Neutrophil (primary cell): ENCODE measurements around the gene GGCT.

Source experiments
- H3K27ac ChIP-seq: fragments of 200-600 bp; sonication (generic); 2 replicates; pipeline ENCODE4 v1.5.1; 2016; ENCODE audit warnings: mild to moderate bottlenecking, moderate library complexity
- H3K27me3 ChIP-seq: fragments of 200-600 bp; sonication (generic); 2 replicates; pipeline ENCODE4 v1.6.0; 2016; ENCODE audit warnings: mild to moderate bottlenecking
- H3K36me3 ChIP-seq: fragments of 200-600 bp; sonication (generic); 2 replicates; pipeline ENCODE4 v1.5.1; 2017
- H3K4me1 ChIP-seq, 2 experiments: fragments of 200-600 bp in 1 of 2; sonication (generic) in 1 of 2; 1 replicate in 1 of 2; 2 replicates in 1 of 2; pipeline versions ENCODE4 v1.5.1 to v1.6.1; 2013 to 2016; ENCODE audit warnings: low read depth in 1 of 2, low read length in 1 of 2, mild to moderate bottlenecking in 1 of 2, moderate library complexity in 1 of 2; ENCODE audit not compliant: control insufficient read depth in 1 of 2, insufficient read depth in 1 of 2
- H3K4me3 ChIP-seq, 2 experiments: fragments of 200-600 bp in 1 of 2; sonication (generic) in 1 of 2; 1 replicate in 1 of 2; 2 replicates in 1 of 2; pipeline ENCODE4 v1.5.1; 2013 to 2016; ENCODE audit warnings: low read depth in 1 of 2, low read length in 1 of 2, mild to moderate bottlenecking in 1 of 2, moderate library complexity in 1 of 2
- H3K9me3 ChIP-seq: fragments of 200-600 bp; sonication (generic); 2 replicates; pipeline ENCODE4 v1.5.1; 2016
- TF ChIP-seq, protein P1 (sequence below): fragments of 200-600 bp; sonication (generic); IDR thresholded peaks from 2 replicates; pipeline ENCODE4 v1.5.1; 2016; ENCODE audit warnings: antibody characterized with exemption

Gene GGCT

GRCh38 chr7:30465046-30465810 is 39.4 kb downstream of the GGCT start:
- Histone ChIP-seq H3K4me1 (peaks cover 40 to 55% of the 10 kb centered on the region in 2 experiments), H3K36me3 (no peaks in the 10 kb centered on the region), H3K9me3 (no peaks in the 10 kb centered on the region), H3K27me3 (no peaks in the 10 kb centered on the region), H3K4me3 (no peak overlapping the region), H3K27ac (peak overlapping the region; percentile 60)
- TF ChIP-seq, protein P1, sequence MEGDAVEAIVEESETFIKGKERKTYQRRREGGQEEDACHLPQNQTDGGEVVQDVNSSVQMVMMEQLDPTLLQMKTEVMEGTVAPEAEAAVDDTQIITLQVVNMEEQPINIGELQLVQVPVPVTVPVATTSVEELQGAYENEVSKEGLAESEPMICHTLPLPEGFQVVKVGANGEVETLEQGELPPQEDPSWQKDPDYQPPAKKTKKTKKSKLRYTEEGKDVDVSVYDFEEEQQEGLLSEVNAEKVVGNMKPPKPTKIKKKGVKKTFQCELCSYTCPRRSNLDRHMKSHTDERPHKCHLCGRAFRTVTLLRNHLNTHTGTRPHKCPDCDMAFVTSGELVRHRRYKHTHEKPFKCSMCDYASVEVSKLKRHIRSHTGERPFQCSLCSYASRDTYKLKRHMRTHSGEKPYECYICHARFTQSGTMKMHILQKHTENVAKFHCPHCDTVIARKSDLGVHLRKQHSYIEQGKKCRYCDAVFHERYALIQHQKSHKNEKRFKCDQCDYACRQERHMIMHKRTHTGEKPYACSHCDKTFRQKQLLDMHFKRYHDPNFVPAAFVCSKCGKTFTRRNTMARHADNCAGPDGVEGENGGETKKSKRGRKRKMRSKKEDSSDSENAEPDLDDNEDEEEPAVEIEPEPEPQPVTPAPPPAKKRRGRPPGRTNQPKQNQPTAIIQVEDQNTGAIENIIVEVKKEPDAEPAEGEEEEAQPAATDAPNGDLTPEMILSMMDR, result no peak

DNA sequence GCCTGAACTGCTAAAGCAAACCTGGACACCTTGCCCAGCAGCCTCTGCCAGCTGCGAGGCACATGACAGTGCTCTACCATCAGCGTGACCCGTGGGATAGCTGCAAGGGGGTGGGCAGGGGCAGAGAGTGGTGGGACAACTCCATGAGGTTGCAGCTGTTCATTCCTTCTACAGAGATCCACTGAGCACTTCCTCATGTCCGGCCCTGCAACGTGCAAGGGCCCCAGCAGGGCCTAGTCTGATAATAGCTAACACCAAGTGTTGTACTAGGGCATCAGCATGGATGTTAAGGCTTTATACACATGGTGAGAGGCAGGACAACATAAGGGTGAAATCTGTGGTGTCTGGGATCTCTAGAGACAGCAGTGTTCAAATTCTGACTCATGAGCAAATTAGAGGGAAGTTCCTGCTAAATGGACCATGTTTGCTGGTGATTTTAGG is 40.4 kb downstream of the GGCT start:
- H3K27ac ChIP-seq, result peak overlapping the region; percentile 60
- TF ChIP-seq, protein P1, result no peak
- H3K4me1 ChIP-seq, result peaks cover 39 to 53% of the 10 kb centered on the region in 2 experiments
- H3K36me3 ChIP-seq, result no peaks in the 10 kb centered on the region
- H3K27me3 ChIP-seq, result no peaks in the 10 kb centered on the region
- no peaks in the 10 kb centered on the region for H3K9me3 ChIP-seq
- no peak overlapping the region for H3K4me3 ChIP-seq

DNA sequence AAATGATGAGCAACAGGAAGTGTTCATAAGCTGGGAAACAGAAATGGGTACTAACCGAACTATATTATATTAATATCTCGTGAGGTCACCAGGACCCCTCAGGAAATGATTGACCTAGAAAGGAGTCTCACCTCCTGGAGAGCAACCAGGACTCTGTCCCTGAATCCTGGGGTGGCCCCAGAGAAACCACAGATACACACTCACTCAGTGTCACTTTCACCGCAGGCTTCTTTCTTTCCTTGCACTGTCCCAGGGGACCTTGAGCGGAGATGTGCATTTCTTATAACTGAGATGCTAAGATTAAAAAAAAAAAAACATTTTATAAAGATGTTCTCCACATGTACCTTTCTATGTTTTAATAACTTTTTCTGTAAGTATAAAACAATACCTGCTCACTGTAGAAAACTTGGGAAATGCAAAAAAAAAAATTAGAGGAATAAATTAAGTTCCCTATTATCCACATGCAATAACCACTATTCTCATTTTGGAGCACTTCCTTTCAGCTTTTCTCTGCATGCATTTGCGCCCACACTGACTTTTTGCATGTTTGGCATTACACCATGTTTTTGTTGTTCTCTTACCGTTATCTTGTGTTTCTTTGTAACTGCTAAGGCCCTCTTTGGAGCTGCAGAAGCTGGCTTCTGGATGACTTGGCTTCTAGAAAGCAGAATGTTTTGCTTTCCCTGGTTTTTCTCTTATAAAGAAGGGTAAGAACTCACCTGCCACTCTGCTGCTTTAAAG is 41.1 kb downstream of the GGCT start:
- H3K9me3 ChIP-seq, result no peaks in the 10 kb centered on the region
- H3K27me3 ChIP-seq, result no peaks in the 10 kb centered on the region
- TF ChIP-seq, protein P1, result no peak
- H3K4me3 ChIP-seq, result no peak overlapping the region
- peaks cover 32 to 46% of the 10 kb centered on the region in 2 experiments for H3K4me1 ChIP-seq
- H3K36me3 ChIP-seq, result no peaks in the 10 kb centered on the region
- H3K27ac ChIP-seq, result peak overlapping the region; percentile 60

GRCh38 chr7:30462179-30462578 is 42.5 kb downstream of the GGCT start:
- no peak overlapping the region for H3K4me3 ChIP-seq
- H3K27ac ChIP-seq, result no peak overlapping the region
- peaks cover 5% of the 10 kb centered on the region for H3K36me3 ChIP-seq
- peaks cover 19 to 32% of the 10 kb centered on the region in 2 experiments for H3K4me1 ChIP-seq
- no peaks in the 10 kb centered on the region for H3K27me3 ChIP-seq
- TF ChIP-seq, protein P1, result no peak
- H3K9me3 ChIP-seq, result no peaks in the 10 kb centered on the region

- Histone ChIP-seq H3K4me1 (peaks cover 18 to 23% of the 10 kb centered on the region in 2 experiments), H3K9me3 (no peaks in the 10 kb centered on the region), H3K27ac (no peak overlapping the region), H3K4me3 (no peak overlapping the region), H3K27me3 (no peaks in the 10 kb centered on the region), H3K36me3 (peaks cover 21% of the 10 kb centered on the region)
- TF ChIP-seq, protein P1, result no peak
Measured at GRCh38 chr7:30460246-30460633, 44.4 kb downstream of the GGCT start.
